BE2C (cell line): Measurements from ENCODE around the gene TCERG1L.

Experiments
- DNase-seq: peaks from one replicate; pipeline ENCODE4 v3.0.0-alpha.2; 2020
- H3K27me3 ChIP-seq: fragments of 250-450 bp; sonication (Bioruptor Pico); 2 replicates; pipeline ENCODE4 v1.5.1; 2020; ENCODE audit warnings: mild to moderate bottlenecking
- H3K36me3 ChIP-seq: fragments of 250-450 bp; sonication (Bioruptor Pico); 2 replicates; pipeline ENCODE4 v1.5.1; 2020; ENCODE audit warnings: mild to moderate bottlenecking
- H3K4me1 ChIP-seq: fragments of 250-450 bp; sonication (Bioruptor Pico); 2 replicates; pipeline ENCODE4 v1.5.1; 2020
- H3K4me3 ChIP-seq: 2 replicates; pipeline ENCODE4 v1.5.1; 2011; ENCODE audit warnings: low read depth, low read length
- H3K9me3 ChIP-seq: fragments of 250-450 bp; sonication (Bioruptor Pico); 2 replicates; pipeline ENCODE4 v1.5.1; 2020
- CTCF ChIP-seq: IDR thresholded peaks from 2 replicates; pipeline ENCODE4 v1.5.1; 2012; ENCODE audit warnings: mild to moderate bottlenecking, low read depth, low read length

Gene TCERG1L

GRCh38 chr10:131086094-131086493 is 225.4 kb downstream of the TCERG1L start:
- Histone ChIP-seq H3K4me1 (no peaks in the 10 kb centered on the region), H3K9me3 (no peaks in the 10 kb centered on the region), H3K36me3 (no peaks in the 10 kb centered on the region), H3K4me3 (no peak overlapping the region), H3K27me3 (no peaks in the 10 kb centered on the region)
- no peak for TF ChIP-seq CTCF
- DNase-seq, result no peak

- no peaks in the 10 kb centered on the region for H3K9me3 ChIP-seq
- H3K36me3 ChIP-seq, result no peaks in the 10 kb centered on the region
- H3K4me3 ChIP-seq, result no peak overlapping the region
- H3K4me1 ChIP-seq, result no peaks in the 10 kb centered on the region
- DNase-seq, result no peak
- no peak for TF ChIP-seq CTCF
- H3K27me3 ChIP-seq, result no peaks in the 10 kb centered on the region
Observed at GRCh38 chr10:131085091-131085860, 226.2 kb downstream of the TCERG1L start.

GRCh38 chr10:131084791-131085090 is 226.8 kb downstream of the TCERG1L start:
- H3K27me3 ChIP-seq, result no peaks in the 10 kb centered on the region
- H3K4me1 ChIP-seq, result no peaks in the 10 kb centered on the region
- no peak overlapping the region for H3K4me3 ChIP-seq
- no peaks in the 10 kb centered on the region for H3K36me3 ChIP-seq
- no peak for DNase-seq
- H3K9me3 ChIP-seq, result no peaks in the 10 kb centered on the region
- TF ChIP-seq CTCF, result no peak

GRCh38 chr10:131083915-131084790 is 227.4 kb downstream of the TCERG1L start:
- DNase-seq, result no peak
- no peaks in the 10 kb centered on the region for H3K9me3 ChIP-seq
- no peaks in the 10 kb centered on the region for H3K27me3 ChIP-seq
- H3K36me3 ChIP-seq, result no peaks in the 10 kb centered on the region
- no peak overlapping the region for H3K4me3 ChIP-seq
- H3K4me1 ChIP-seq, result no peaks in the 10 kb centered on the region
- no peak for TF ChIP-seq CTCF

GRCh38 chr10:131082991-131083481 is 228.5 kb downstream of the TCERG1L start:
- no peaks in the 10 kb centered on the region for H3K27me3 ChIP-seq
- H3K9me3 ChIP-seq, result no peaks in the 10 kb centered on the region
- no peak for TF ChIP-seq CTCF
- no peaks in the 10 kb centered on the region for H3K36me3 ChIP-seq
- no peak overlapping the region for H3K4me3 ChIP-seq
- H3K4me1 ChIP-seq, result no peaks in the 10 kb centered on the region
- no peak for DNase-seq

DNA sequence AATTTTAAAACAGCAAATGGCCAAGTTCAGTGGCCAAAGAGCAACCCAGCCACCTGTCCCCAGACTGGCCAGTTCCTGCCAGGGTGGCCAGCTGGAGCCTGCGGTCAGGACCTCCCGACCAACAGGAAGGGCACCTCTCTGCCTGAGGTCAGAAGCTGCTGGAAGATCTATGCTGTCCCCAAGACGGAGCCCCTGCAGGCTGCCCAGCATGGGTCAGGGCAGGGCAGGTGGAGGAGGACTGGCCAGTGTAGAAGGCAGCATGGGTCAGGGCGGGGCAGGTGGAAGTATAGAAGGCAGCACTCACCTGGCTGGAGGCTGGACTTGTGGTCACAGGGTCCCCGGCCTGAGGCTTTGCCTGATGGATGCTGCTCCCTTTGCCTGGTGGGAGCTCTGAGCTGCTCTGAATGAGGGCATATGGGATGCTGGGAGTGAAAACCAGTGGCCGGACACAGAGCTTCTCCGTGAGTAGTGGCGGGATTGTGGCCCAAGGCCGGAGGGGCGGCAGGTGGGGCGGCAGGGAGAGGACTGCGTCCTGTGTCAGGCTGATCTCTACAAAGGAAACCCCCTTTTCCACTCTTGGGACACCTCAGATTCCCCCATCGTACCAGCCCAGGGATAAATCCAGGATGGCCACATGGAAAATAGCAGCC is 229.2 kb downstream of the TCERG1L start:
- Histone ChIP-seq H3K9me3 (no peaks in the 10 kb centered on the region), H3K36me3 (no peaks in the 10 kb centered on the region), H3K4me3 (no peak overlapping the region), H3K27me3 (no peaks in the 10 kb centered on the region), H3K4me1 (no peaks in the 10 kb centered on the region)
- no peak for DNase-seq
- no peak for TF ChIP-seq CTCF
